GM18858 (cell line): Measurements from ENCODE around the gene CSK.

ENCODE experiments used
- ATAC-seq: cut with Tn5 transposase; IDR thresholded peaks from one replicate; pipeline ENCODE4 v1.9.1; 2021; ENCODE audit not compliant: unreplicated experiment

Gene CSK

GRCh38 chr15:74840851-74841775 is 59.2 kb downstream of the CSK start:
- ATAC-seq: no peak

- no peak for ATAC-seq
Measured at GRCh38 chr15:74841891-74842373, 60.1 kb downstream of the CSK start.

- ATAC-seq: peak; percentile 75
Measured at GRCh38 chr15:74842581-74843444, 60.9 kb downstream of the CSK start, which contains the start of gene ULK3. Gene ULK3 (minus strand): TSS chr15:74843156. CDS start chr15:74843105, 51 bp downstream.

- ATAC-seq: no peak
Measured at GRCh38 chr15:74843445-74843828, 61.6 kb downstream of the CSK start.

- no peak for ATAC-seq
Measured at GRCh38 chr15:74843891-74844299, 62.0 kb downstream of the CSK start.

- no peak for ATAC-seq
Measured at GRCh38 chr15:74844319-74845207, 62.7 kb downstream of the CSK start.

- ATAC-seq: no peak
Measured at GRCh38 chr15:74845208-74845568, 63.3 kb downstream of the CSK start.

- ATAC-seq: no peak
Measured at GRCh38 chr15:74845581-74845980, 63.7 kb downstream of the CSK start.

- ATAC-seq: no peak
Measured at GRCh38 chr15:74847432-74847831, 65.6 kb downstream of the CSK start.

GRCh38 chr15:74850393-74850792 is 68.5 kb downstream of the CSK start:
- no peak for ATAC-seq

GRCh38 chr15:74851960-74852359 is 70.1 kb downstream of the CSK start:
- no peak for ATAC-seq
